GM12864 (cell line): ENCODE measurements around the gene USP46.
A peak's percentile ranks its signal among the peaks of the same experiment; 100 is the strongest.

Source experiments
- DNase-seq: peaks from one replicate; pipeline ENCODE4 v3.0.0-alpha.2; 2011; ENCODE audit warnings: low read depth
- H3K4me3 ChIP-seq: 2 replicates; pipeline ENCODE4 v1.5.1; 2011; ENCODE audit warnings: mild to moderate bottlenecking, low read depth, low read length, control low read depth
- CTCF ChIP-seq: IDR thresholded peaks from 2 replicates; pipeline ENCODE4 v1.5.1; 2011; ENCODE audit warnings: low read depth, mild to moderate bottlenecking, moderate library complexity, low read length, control low read depth, inconsistent platforms; ENCODE audit errors: missing control alignments

USP46 gene

GRCh38 chr4:52552778-52553177 lies 106.3 kb downstream of the USP46 start:
- no peak for DNase-seq
- no peak overlapping the region for H3K4me3 ChIP-seq
- no peak for TF ChIP-seq CTCF

GRCh38 chr4:52551487-52551886 lies 107.6 kb downstream of the USP46 start:
- TF ChIP-seq CTCF = no peak
- DNase-seq = no peak
- H3K4me3 ChIP-seq = no peak overlapping the region

- no peak for TF ChIP-seq CTCF
- DNase-seq = no peak
- H3K4me3 ChIP-seq = no peak overlapping the region
Observed at GRCh38 chr4:52550186-52550585, 108.9 kb downstream of the USP46 start.

- H3K4me3 ChIP-seq = no peak overlapping the region
- no peak for TF ChIP-seq CTCF
- no peak for DNase-seq
Observed at GRCh38 chr4:52548818-52549570, 110.1 kb downstream of the USP46 start.

GRCh38 chr4:52546449-52546848 lies 112.7 kb downstream of the USP46 start:
- no peak for DNase-seq
- no peak for TF ChIP-seq CTCF
- H3K4me3 ChIP-seq = no peak overlapping the region

GRCh38 chr4:52545099-52546069 lies 113.7 kb downstream of the USP46 start:
- peak; percentile 98 for TF ChIP-seq CTCF

More at GRCh38 chr4:52545099-52546069, 113.7 kb downstream of the USP46 start:
- no peak overlapping the region for H3K4me3 ChIP-seq
- peak; percentile 3 for DNase-seq
